K562 (cell line): ENCODE measurements around the gene PSMD11. TPM values are rescaled to one million over a fixed set of nuclear protein-coding genes. Genes with fewer than 3 reads are reported as not detected.

Experiments used
- ARID2 ChIP-seq: fragments of 450-650 bp; IDR thresholded peaks from 2 replicates; pipeline ENCODE4 v1.6.1; 2017; ENCODE audit warnings: antibody characterized with exemption, mild to moderate bottlenecking
- CTBP1 ChIP-seq: fragments of 450-650 bp; IDR thresholded peaks from 2 replicates; pipeline ENCODE4 v1.6.1; 2016; ENCODE audit warnings: borderline replicate concordance
- FOSL1 ChIP-seq: fragments of 200-800 bp; sonication (Bioruptor generic); conservative IDR thresholded peaks from 2 replicates; pipeline ENCODE4 v1.6.1; 2016; ENCODE audit warnings: missing genetic modification characterization, missing compliant biosample characterization
- KLF16 ChIP-seq: IDR thresholded peaks from 2 replicates; pipeline ENCODE4 v1.6.1; 2016; ENCODE audit warnings: antibody characterized with exemption
- MED1 ChIP-seq: sonication (generic); formaldehyde crosslinking; IDR thresholded peaks from 2 replicates; pipeline ENCODE4 v1.8.1; 2023; ENCODE audit warnings: missing genetic modification reagents, borderline replicate concordance
- PHF8 ChIP-seq: fragments of 200-600 bp; sonication (generic); IDR thresholded peaks from 2 replicates; pipeline ENCODE4 v1.6.1; 2012; ENCODE audit warnings: mixed run types, mild to moderate bottlenecking, inconsistent platforms, low read length, moderate library complexity, borderline replicate concordance
- SMAD3 ChIP-seq: fragments of 450-650 bp; formaldehyde crosslinking; conservative IDR thresholded peaks from 2 replicates; pipeline ENCODE4 v1.4.0; 2020; ENCODE audit warnings: mild to moderate bottlenecking
- U2AF2 ChIP-seq: fragments of 200-400 bp; formaldehyde crosslinking; optimal IDR thresholded peaks from 2 replicates; pipeline ENCODE3; 2017; ENCODE audit warnings: low read depth, mild to moderate bottlenecking, low read length
- YY1 ChIP-seq, 3 experiments: IDR thresholded peaks; 2 replicates each; pipeline ENCODE4 v1.6.1; 2011; ENCODE audit warnings: low read length in 2 of 3, mild to moderate bottlenecking in 2 of 3, moderate library complexity in 2 of 3, borderline replicate concordance in 1 of 3, control low read depth in 1 of 3, low read depth in 1 of 3; ENCODE audit not compliant: insufficient read depth in 3 of 3, insufficient replicate concordance in 2 of 3, control insufficient read depth in 1 of 3, insufficient read length in 1 of 3; ENCODE audit errors: extremely low read depth in 1 of 3
- ZEB2 ChIP-seq: fragments of 450-650 bp; IDR thresholded peaks from 2 replicates; pipeline ENCODE4 v1.6.1; 2016
- ZFP1 ChIP-seq: fragments of 450-650 bp; formaldehyde crosslinking; IDR thresholded peaks from 2 replicates; pipeline ENCODE4 v1.4.0; 2020; ENCODE audit warnings: mild to moderate bottlenecking, mixed read lengths
- ZNF232 ChIP-seq: sonication (generic); formaldehyde crosslinking; IDR thresholded peaks from 2 replicates; pipeline ENCODE4 v1.8.0; 2022; ENCODE audit warnings: mild to moderate bottlenecking, missing genetic modification reagents
- ZNF589 ChIP-seq: fragments of 200-800 bp; sonication (Bioruptor generic); IDR thresholded peaks from 2 replicates; pipeline ENCODE4 v1.6.1; 2016; ENCODE audit warnings: low read depth, missing genetic modification characterization, missing compliant biosample characterization
- polyA plus RNA-seq, 8 experiments: library from polyadenylated mRNA; depleted of rRNA in 4 of 8; stranded (reverse) in 5 of 8; unstranded in 3 of 8; fragments of >200 nt; fragmentation: Nextera tagmentation in 2 of 8; fragmentation: Illumina TruSeq in 1 of 8; extraction: Ambion mirVana in 2 of 8; extraction: Trizol in 1 of 8; gene quantifications; 2 replicates each; pipeline versions ENCODE4 v1.2.1 to v1.2.3, GENCODE V29; 2011 to 2014; ENCODE audit warnings: inconsistent platforms in 1 of 8, missing spikeins in 1 of 8
- total RNA-seq, 7 experiments: library from RNA; depleted of rRNA in 6 of 7; stranded (reverse); fragments of >200 nt in 6 of 7; fragmentation: Illumina TruSeq in 2 of 7; extraction: Trizol in 2 of 7; gene quantifications; 2 replicates each; pipeline versions ENCODE4 v1.2.1 to v1.2.3, GENCODE V29; 2011 to 2021; ENCODE audit warnings: low replicate concordance in 1 of 7
- TF ChIP-seq, protein P1 (sequence below): sonication (generic); formaldehyde crosslinking; IDR thresholded peaks from 2 replicates; pipeline ENCODE4 v1.8.0; 2023; ENCODE audit warnings: mild to moderate bottlenecking, missing genetic modification reagents
- TF ChIP-seq, protein P2 (sequence below), 2 experiments: fragments of 450-650 bp; conservative IDR thresholded peaks; 2 replicates each; pipeline ENCODE4 v1.6.1; 2017; ENCODE audit warnings: mild to moderate bottlenecking in 2 of 2, moderate library complexity in 2 of 2
- TF ChIP-seq, protein P3 (sequence below): fragments of 450-650 bp; IDR thresholded peaks from 2 replicates; pipeline ENCODE4 v1.6.1; 2017; ENCODE audit warnings: mild to moderate bottlenecking, moderate library complexity
- TF ChIP-seq, protein P4 (sequence below): fragments of 250-450 bp; sonication (Bioruptor Pico); IDR thresholded peaks from 2 replicates; pipeline ENCODE4 v1.5.0; 2021; ENCODE audit warnings: mild to moderate bottlenecking, moderate library complexity

PSMD11 gene
- total and polyA plus RNA-seq, 9 of the 15 experiments (the other 6 are each of a cell fraction or from before 2014, with no cell fraction given) = 104 to 378 (median 158) TPM

DNA sequence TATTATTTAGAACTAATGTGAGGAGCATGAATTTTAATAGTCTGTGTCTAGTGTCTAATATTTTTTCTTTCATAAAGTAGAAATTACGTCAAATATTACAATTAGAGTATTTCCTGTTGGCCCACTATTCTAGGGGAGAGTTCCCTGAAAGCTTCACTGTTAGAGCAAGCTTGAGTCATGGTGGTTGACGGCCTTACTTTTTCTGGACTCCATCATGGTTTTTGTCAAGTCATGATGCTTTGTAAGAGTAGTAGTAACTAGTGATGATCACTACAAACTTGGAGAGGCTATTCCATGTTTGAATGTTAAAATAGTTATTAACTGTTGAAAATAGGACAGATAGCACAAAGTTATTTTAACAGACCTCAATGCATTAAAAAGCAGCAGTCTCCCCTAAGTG lies 1.7 kb downstream of the PSMD11 start (continued):
- TF ChIP-seq, protein P1, sequence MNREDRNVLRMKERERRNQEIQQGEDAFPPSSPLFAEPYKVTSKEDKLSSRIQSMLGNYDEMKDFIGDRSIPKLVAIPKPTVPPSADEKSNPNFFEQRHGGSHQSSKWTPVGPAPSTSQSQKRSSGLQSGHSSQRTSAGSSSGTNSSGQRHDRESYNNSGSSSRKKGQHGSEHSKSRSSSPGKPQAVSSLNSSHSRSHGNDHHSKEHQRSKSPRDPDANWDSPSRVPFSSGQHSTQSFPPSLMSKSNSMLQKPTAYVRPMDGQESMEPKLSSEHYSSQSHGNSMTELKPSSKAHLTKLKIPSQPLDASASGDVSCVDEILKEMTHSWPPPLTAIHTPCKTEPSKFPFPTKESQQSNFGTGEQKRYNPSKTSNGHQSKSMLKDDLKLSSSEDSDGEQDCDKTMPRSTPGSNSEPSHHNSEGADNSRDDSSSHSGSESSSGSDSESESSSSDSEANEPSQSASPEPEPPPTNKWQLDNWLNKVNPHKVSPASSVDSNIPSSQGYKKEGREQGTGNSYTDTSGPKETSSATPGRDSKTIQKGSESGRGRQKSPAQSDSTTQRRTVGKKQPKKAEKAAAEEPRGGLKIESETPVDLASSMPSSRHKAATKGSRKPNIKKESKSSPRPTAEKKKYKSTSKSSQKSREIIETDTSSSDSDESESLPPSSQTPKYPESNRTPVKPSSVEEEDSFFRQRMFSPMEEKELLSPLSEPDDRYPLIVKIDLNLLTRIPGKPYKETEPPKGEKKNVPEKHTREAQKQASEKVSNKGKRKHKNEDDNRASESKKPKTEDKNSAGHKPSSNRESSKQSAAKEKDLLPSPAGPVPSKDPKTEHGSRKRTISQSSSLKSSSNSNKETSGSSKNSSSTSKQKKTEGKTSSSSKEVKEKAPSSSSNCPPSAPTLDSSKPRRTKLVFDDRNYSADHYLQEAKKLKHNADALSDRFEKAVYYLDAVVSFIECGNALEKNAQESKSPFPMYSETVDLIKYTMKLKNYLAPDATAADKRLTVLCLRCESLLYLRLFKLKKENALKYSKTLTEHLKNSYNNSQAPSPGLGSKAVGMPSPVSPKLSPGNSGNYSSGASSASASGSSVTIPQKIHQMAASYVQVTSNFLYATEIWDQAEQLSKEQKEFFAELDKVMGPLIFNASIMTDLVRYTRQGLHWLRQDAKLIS (CRISPR knock-in tag) = no peak
- no peak for TF ChIP-seq SMAD3 (CRISPR knock-in tag)
- TF ChIP-seq MED1 (CRISPR knock-in tag) = no peak
- TF ChIP-seq KLF16 = no peak
- TF ChIP-seq YY1 (IDR thresholded peaks at IDR 0.05; ENCODE audit: borderline replicate concordance in 1 of 3, control insufficient read depth in 1 of 3, extremely low read depth in 1 of 3, insufficient read depth in 3 of 3, insufficient read length in 1 of 3, insufficient replicate concordance in 2 of 3, low read depth in 1 of 3, low read length in 2 of 3) = peak in 1 of 3 experiments; percentile 48
- TF ChIP-seq ZFP1 (CRISPR knock-in tag) = no peak
- TF ChIP-seq U2AF2 = no peak
- TF ChIP-seq, protein P2, sequence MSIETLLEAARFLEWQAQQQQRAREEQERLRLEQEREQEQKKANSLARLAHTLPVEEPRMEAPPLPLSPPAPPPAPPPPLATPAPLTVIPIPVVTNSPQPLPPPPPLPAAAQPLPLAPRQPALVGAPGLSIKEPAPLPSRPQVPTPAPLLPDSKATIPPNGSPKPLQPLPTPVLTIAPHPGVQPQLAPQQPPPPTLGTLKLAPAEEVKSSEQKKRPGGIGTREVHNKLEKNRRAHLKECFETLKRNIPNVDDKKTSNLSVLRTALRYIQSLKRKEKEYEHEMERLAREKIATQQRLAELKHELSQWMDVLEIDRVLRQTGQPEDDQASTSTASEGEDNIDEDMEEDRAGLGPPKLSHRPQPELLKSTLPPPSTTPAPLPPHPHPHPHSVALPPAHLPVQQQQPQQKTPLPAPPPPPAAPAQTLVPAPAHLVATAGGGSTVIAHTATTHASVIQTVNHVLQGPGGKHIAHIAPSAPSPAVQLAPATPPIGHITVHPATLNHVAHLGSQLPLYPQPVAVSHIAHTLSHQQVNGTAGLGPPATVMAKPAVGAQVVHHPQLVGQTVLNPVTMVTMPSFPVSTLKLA (conservative IDR thresholded peaks at IDR 0.05) = no peak; a peak in 1 of 4 replicates
- TF ChIP-seq ZNF232 (CRISPR knock-in tag) = no peak
- TF ChIP-seq ZNF589 (CRISPR knock-in tag) = 0 out of 2 replicates have a peak, but pooled peaks have one; percentile 34
- no peak for TF ChIP-seq FOSL1 (tag)
- TF ChIP-seq ARID2 = no peak
- no peak for TF ChIP-seq CTBP1
- TF ChIP-seq, protein P3, sequence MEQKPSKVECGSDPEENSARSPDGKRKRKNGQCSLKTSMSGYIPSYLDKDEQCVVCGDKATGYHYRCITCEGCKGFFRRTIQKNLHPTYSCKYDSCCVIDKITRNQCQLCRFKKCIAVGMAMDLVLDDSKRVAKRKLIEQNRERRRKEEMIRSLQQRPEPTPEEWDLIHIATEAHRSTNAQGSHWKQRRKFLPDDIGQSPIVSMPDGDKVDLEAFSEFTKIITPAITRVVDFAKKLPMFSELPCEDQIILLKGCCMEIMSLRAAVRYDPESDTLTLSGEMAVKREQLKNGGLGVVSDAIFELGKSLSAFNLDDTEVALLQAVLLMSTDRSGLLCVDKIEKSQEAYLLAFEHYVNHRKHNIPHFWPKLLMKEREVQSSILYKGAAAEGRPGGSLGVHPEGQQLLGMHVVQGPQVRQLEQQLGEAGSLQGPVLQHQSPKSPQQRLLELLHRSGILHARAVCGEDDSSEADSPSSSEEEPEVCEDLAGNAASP = no peak
- TF ChIP-seq, protein P4, sequence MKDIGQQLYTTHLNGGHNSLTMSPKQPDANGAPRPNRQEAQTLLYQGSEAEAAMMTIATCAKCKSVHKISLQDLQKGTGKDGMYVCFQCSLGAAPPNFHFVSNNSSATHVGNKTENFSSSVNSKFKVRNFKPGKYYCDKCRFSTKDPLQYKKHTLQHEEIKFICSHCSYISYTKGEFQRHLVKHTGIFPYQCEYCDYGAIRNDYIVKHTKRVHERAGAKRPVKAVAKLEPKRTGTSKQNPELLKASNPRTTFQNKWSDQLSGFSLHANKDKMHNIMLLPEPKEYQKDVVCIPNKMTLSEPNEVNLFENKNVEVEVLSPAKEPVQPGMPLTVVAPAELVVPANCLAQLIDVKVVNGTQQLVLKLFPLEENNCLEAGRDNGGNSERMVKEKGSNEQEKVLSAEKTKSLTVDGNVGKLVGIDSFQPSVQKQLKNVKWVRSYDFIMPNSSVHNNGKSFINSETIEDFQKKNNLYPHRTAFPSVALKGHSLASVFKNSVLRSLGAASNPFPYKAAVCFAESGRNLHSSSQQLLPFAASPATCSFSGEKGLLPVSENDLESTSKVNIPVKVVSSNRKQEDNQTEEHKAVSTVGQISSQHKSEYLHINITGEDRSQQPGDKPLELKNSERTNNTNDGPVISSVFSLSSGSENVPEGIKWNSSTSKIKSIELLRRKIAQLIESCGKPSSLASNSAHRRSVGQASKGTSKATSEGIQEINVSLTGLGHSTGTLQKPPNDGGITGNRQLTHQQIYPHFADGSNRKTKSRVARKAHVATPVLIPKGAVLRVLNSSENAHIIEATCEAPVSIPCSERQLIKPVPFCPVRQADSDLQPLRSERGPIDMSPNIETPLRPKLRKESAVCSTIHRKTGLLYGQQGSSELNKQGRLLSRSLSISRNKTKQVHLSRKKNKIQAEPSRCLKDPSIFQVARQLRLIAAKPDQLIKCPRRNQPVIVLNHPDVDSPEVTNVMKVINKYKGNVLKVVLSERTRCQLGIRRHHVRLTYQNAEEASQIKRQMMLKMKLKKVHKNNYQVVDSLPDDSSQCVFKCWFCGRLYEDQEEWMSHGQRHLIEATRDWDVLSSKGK (CRISPR knock-in tag) = no peak
- TF ChIP-seq PHF8 = no peak
- no peak for TF ChIP-seq ZEB2
